H1 (cell line): ENCODE data around the gene CKAP4. TPM values are rescaled to one million over a fixed set of nuclear protein-coding genes. Genes with fewer than 3 reads are reported as not detected.

Experiments used
- CTCF ChIA-PET: fragments of 300-600 bp; sonication (Branson Sonifier 250); formaldehyde crosslinking; loops from one replicate; lab custom pipeline; 2021; ENCODE audit not compliant: partially characterized antibody; lab: Charles Lee
- POLR2A ChIA-PET: fragments of 300-600 bp; sonication (Branson Sonifier 250); formaldehyde crosslinking; loops from one replicate; lab custom pipeline; 2021; ENCODE audit warnings: inconsistent platforms; ENCODE audit not compliant: partially characterized antibody; lab: Charles Lee
- DNase-seq, 2 experiments: peaks; one replicate each; pipeline versions ENCODE4 v3.0.0 to v3.0.0-alpha.2; 2010 to 2022; ENCODE audit warnings: low spot score in 2 of 2, low read depth in 1 of 2, mixed read lengths in 1 of 2
- FAIRE-seq: peaks from 2 replicates; lab custom pipeline; 2011; peaks lifted over from hg19 to GRCh38; lab: Jason Lieb, UNC
- H2AFZ ChIP-seq: 2 replicates; pipeline ENCODE4 v1.8.1; 2012; ENCODE audit warnings: low read length, inconsistent platforms
- H2AK5ac ChIP-seq: 2 replicates; pipeline ENCODE4 v1.6.1; 2013; ENCODE audit warnings: low read depth, low read length
- H2BK120ac ChIP-seq: replicated peaks from 2 replicates; pipeline ENCODE3; 2013; ENCODE audit warnings: low read depth, low read length, inconsistent platforms
- H2BK12ac ChIP-seq: 2 replicates; pipeline ENCODE4 v1.6.1; 2013; ENCODE audit warnings: low read depth, low read length
- H2BK15ac ChIP-seq: 2 replicates; pipeline ENCODE4 v1.6.1; 2013; ENCODE audit warnings: low read length
- H2BK20ac ChIP-seq: 2 replicates; pipeline ENCODE4 v1.6.1; 2013; ENCODE audit warnings: low read length
- H2BK5ac ChIP-seq: 2 replicates; pipeline ENCODE4 v1.6.1; 2013; ENCODE audit warnings: low read depth, low read length
- H3K14ac ChIP-seq: 2 replicates; pipeline ENCODE4 v1.6.1; 2013; ENCODE audit warnings: inconsistent platforms; ENCODE audit not compliant: insufficient read length
- H3K18ac ChIP-seq: 2 replicates; pipeline ENCODE4 v1.6.1; 2013; ENCODE audit warnings: low read length; ENCODE audit errors: extremely low read depth
- H3K23ac ChIP-seq: 2 replicates; pipeline ENCODE4 v1.6.1; 2013; ENCODE audit warnings: inconsistent platforms; ENCODE audit not compliant: insufficient read length
- H3K23me2 ChIP-seq: 2 replicates; pipeline ENCODE4 v1.6.1; 2013; ENCODE audit warnings: low read depth, low read length
- H3K27ac ChIP-seq: 2 replicates; pipeline ENCODE4 v1.6.1; 2011; ENCODE audit warnings: low read depth, low read length, inconsistent platforms
- H3K27me3 ChIP-seq, 4 experiments: replicated peaks in 1 of 4; 1 replicate in 1 of 4; 2 replicates in 3 of 4; pipeline versions ENCODE4 v1.6.1 to v1.8.1; 2011 to 2013; ENCODE audit warnings: low read length in 3 of 4, mild to moderate bottlenecking in 3 of 4, inconsistent platforms in 2 of 4, mixed read lengths in 2 of 4, moderate library complexity in 1 of 4; ENCODE audit not compliant: control insufficient read depth in 3 of 4, insufficient read depth in 3 of 4; ENCODE audit errors: extremely low read depth in 1 of 4
- H3K36me3 ChIP-seq, 4 experiments: 2 replicates each; pipeline versions ENCODE4 v1.6.1 to v1.8.1; 2011 to 2013; ENCODE audit warnings: mild to moderate bottlenecking in 4 of 4, low read length in 3 of 4, moderate library complexity in 2 of 4, control low read depth in 1 of 4, inconsistent platforms in 1 of 4; ENCODE audit not compliant: insufficient read depth in 4 of 4, control insufficient read depth in 2 of 4
- H3K4ac ChIP-seq: replicated peaks from 2 replicates; pipeline ENCODE3; 2013; ENCODE audit warnings: low read length, low read depth, mixed read lengths, inconsistent platforms; ENCODE audit not compliant: insufficient read length
- H3K4me1 ChIP-seq, 4 experiments: replicated peaks in 1 of 4; 1 replicate in 1 of 4; 2 replicates in 3 of 4; pipeline versions ENCODE4 v1.6.1 to v1.8.1; 2011 to 2013; ENCODE audit warnings: low read length in 3 of 4, inconsistent platforms in 2 of 4, mixed read lengths in 1 of 4; ENCODE audit not compliant: insufficient read depth in 4 of 4, control insufficient read depth in 3 of 4
- H3K4me2 ChIP-seq, 2 experiments: 2 replicates each; pipeline versions ENCODE4 v1.6.1 to v1.8.1; 2011 to 2013; ENCODE audit warnings: low read depth in 2 of 2, low read length in 2 of 2, control low read depth in 1 of 2, inconsistent platforms in 1 of 2, mild to moderate bottlenecking in 1 of 2; ENCODE audit not compliant: insufficient read depth in 1 of 2
- H3K4me3 ChIP-seq, 4 experiments: fragments of 200-600, 300-600 bp in 1 of 4; sonication (generic), shearing (Covaris generic), sonication (Bioruptor Twin) in 1 of 4; 2 replicates each; pipeline versions ENCODE4 v1.5.1 to v1.8.1; 2011 to 2016; ENCODE audit warnings: low read length in 4 of 4, low read depth in 3 of 4, control low read depth in 2 of 4, inconsistent platforms in 2 of 4, mild to moderate bottlenecking in 2 of 4, mixed read lengths in 1 of 4, moderate library complexity in 1 of 4; ENCODE audit not compliant: insufficient read depth in 2 of 4; ENCODE audit errors: extremely low read depth in 1 of 4
- H3K56ac ChIP-seq: replicated peaks from 2 replicates; pipeline ENCODE3; 2013; ENCODE audit warnings: low read depth, mild to moderate bottlenecking, mixed read lengths, low read length, inconsistent platforms; ENCODE audit not compliant: insufficient read length
- H3K79me1 ChIP-seq: 2 replicates; pipeline ENCODE4 v1.6.1; 2013; ENCODE audit warnings: low read depth, low read length, control low read depth
- H3K79me2 ChIP-seq, 2 experiments: 2 replicates each; pipeline versions ENCODE4 v1.6.1 to v1.8.1; 2012 to 2013; ENCODE audit warnings: low read length in 2 of 2, mild to moderate bottlenecking in 2 of 2, inconsistent platforms in 1 of 2; ENCODE audit not compliant: insufficient read depth in 2 of 2, control insufficient read depth in 1 of 2
- H3K9ac ChIP-seq, 4 experiments: replicated peaks in 1 of 4; 1 replicate in 1 of 4; 2 replicates in 3 of 4; pipeline versions ENCODE4 v1.6.1 to v1.8.1; 2011 to 2013; ENCODE audit warnings: low read depth in 3 of 4, low read length in 3 of 4, control low read depth in 2 of 4, mild to moderate bottlenecking in 2 of 4, moderate library complexity in 2 of 4, inconsistent platforms in 1 of 4; ENCODE audit errors: extremely low read depth in 1 of 4
- H3K9me3 ChIP-seq, 2 experiments: 2 replicates each; pipeline versions ENCODE4 v1.6.1 to v1.8.1; 2012 to 2013; ENCODE audit warnings: mild to moderate bottlenecking in 2 of 2, moderate library complexity in 2 of 2, control low read depth in 1 of 2, inconsistent platforms in 1 of 2, low read depth in 1 of 2, low read length in 1 of 2, mixed read lengths in 1 of 2; ENCODE audit not compliant: insufficient read depth in 2 of 2
- H4K20me1 ChIP-seq, 2 experiments: replicated peaks in 1 of 2; 2 replicates each; pipeline versions ENCODE3 to v1.8.1; 2011 to 2013; ENCODE audit warnings: inconsistent platforms in 2 of 2, low read length in 2 of 2, mild to moderate bottlenecking in 1 of 2; ENCODE audit not compliant: insufficient read depth in 2 of 2, control insufficient read depth in 1 of 2
- H4K5ac ChIP-seq: 2 replicates; pipeline ENCODE4 v1.6.1; 2013; ENCODE audit warnings: low read length, low read depth, mixed read lengths, inconsistent platforms; ENCODE audit not compliant: insufficient read length
- H4K8ac ChIP-seq: 2 replicates; pipeline ENCODE4 v1.8.0; 2013; ENCODE audit warnings: mild to moderate bottlenecking, moderate library complexity, low read length, inconsistent platforms; ENCODE audit not compliant: insufficient read depth; ENCODE audit errors: extremely low read depth
- H4K91ac ChIP-seq: replicated peaks from 2 replicates; pipeline ENCODE3; 2013; ENCODE audit warnings: low read length, mixed read lengths, inconsistent platforms; ENCODE audit not compliant: insufficient read length
- CEBPB ChIP-seq: IDR thresholded peaks from 2 replicates; pipeline ENCODE4 v1.6.1; 2012; ENCODE audit warnings: low read depth, low read length
- CTBP2 ChIP-seq: IDR thresholded peaks from 2 replicates; pipeline ENCODE4 v1.7.0; 2011; ENCODE audit warnings: borderline replicate concordance, mild to moderate bottlenecking, moderate library complexity, mixed read lengths, low read length; ENCODE audit not compliant: insufficient read depth, insufficient read length
- KDM4A ChIP-seq: IDR thresholded peaks from one replicate; pipeline ENCODE4 v1.7.1; 2012; ENCODE audit warnings: low read depth, mild to moderate bottlenecking, moderate library complexity, low read length, inconsistent platforms; ENCODE audit not compliant: severe bottlenecking
- POLR2A ChIP-seq, 2 experiments: IDR thresholded peaks; 1 replicate in 1 of 2; 2 replicates in 1 of 2; pipeline ENCODE4 v1.6.1; 2011; ENCODE audit warnings: low read depth in 2 of 2, low read length in 2 of 2, mild to moderate bottlenecking in 2 of 2; ENCODE audit errors: control extremely low read depth in 1 of 2
- POU5F1 ChIP-seq: IDR thresholded peaks from 2 replicates; pipeline ENCODE4 v1.6.1; 2011; ENCODE audit warnings: low read depth, mild to moderate bottlenecking, low read length, moderate library complexity
- RAD21 ChIP-seq, 2 experiments: IDR thresholded peaks in 1 of 2; conservative IDR thresholded peaks in 1 of 2; 2 replicates each; pipeline ENCODE4 v1.6.1; 2011; ENCODE audit warnings: low read depth in 2 of 2, low read length in 2 of 2, improper control_type of control experiment in 1 of 2, inconsistent platforms in 1 of 2, mild to moderate bottlenecking in 1 of 2, moderate library complexity in 1 of 2
- RXRA ChIP-seq: IDR thresholded peaks from 2 replicates; pipeline ENCODE4 v1.6.1; 2011; ENCODE audit warnings: low read depth, mild to moderate bottlenecking, low read length, moderate library complexity; ENCODE audit not compliant: insufficient read depth
- SRF ChIP-seq: IDR thresholded peaks from 2 replicates; pipeline ENCODE4 v1.6.1; 2011; ENCODE audit warnings: mild to moderate bottlenecking, low read depth, low read length, moderate library complexity
- polyA plus RNA-seq, 7 experiments: library from polyadenylated mRNA; depleted of rRNA in 3 of 7; stranded (reverse) in 5 of 7; unstranded in 2 of 7; fragments of >200 nt in 5 of 7; fragments of 200-250 nt in 2 of 7; gene quantifications; 1 replicate in 5 of 7; 2 replicates in 1 of 7; 4 replicates in 1 of 7; pipeline versions ENCODE4 v1.2.1 to v1.2.3, GENCODE V29; 2011 to 2013; ENCODE audit warnings: missing spikeins in 2 of 7, mixed read lengths in 2 of 7
- total RNA-seq: library from RNA; stranded (reverse); fragmentation: NEBNext Ultra II Directional; extraction: Animal tissue kit (Norgen Biotek cat#: 25700); gene quantifications from 2 replicates; pipeline ENCODE4 v1.2.1, GENCODE V29; 2021

CKAP4 gene
- total and polyA plus RNA-seq, 2 of the 8 experiments (the other 6 are each of a cell fraction or from before 2014, with no cell fraction given), result 35.8 to 80.7 TPM

DNA sequence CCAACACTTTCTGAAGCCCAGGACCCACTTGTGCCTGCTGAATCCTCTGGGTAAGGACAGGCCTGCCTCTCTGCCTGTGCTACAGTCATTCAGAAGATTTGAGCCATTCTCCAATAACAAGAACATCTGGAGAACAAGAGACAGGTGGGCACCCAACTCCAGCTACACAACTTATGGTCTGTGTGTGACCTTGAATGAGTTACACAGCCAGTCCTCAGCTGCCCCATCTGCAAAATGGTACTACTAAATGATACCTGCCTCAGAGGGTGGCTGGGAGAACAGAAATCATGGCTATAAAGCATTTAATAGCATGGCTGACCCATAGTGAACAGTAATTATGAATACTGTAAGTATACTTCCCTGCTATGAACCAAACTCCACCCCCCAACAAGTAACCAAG is 4.2 kb downstream of the CKAP4 start:
- H3K14ac ChIP-seq, result no peak overlapping the region
- ChIA-PET CTCF (interaction anchor here (2.0 to 3.3 kb wide), 2 partner anchors 17 to 40 kb away, joined by 6 to 14 read pairs; no protein-coding TSS in a partner anchor), POLR2A (interaction anchor here (0.9 kb wide), 1 partner anchor 11 kb away, joined by 3 read pairs; no protein-coding TSS in a partner anchor)
- no peak overlapping the region for H3K4me3 ChIP-seq
- no peaks in the 10 kb centered on the region for H3K9me3 ChIP-seq
- H2BK5ac ChIP-seq, result no peak overlapping the region
- no peak overlapping the region for H3K27ac ChIP-seq
- H3K4me2 ChIP-seq, result no peak overlapping the region
- DNase-seq (no peak), FAIRE-seq (no peak)
- no peak overlapping the region for H2BK12ac ChIP-seq
- peaks cover 0 to 4% (median 2%) of the 10 kb centered on the region in 4 experiments; a peak in 1 of 7 replicates for H3K4me1 ChIP-seq
- H3K4ac ChIP-seq, result no peak overlapping the region
- H2AK5ac ChIP-seq, result no peak overlapping the region
- H3K79me2 ChIP-seq, result peaks cover 0 to 26% of the 10 kb centered on the region in 2 experiments; a peak in 2 of 4 replicates
- no peak overlapping the region for H4K8ac ChIP-seq
- peaks cover 6 to 22% (median 19%) of the 10 kb centered on the region in 4 experiments; a peak in 7 of 8 replicates for H3K36me3 ChIP-seq
- no peaks in the 10 kb centered on the region for H3K27me3 ChIP-seq
- peaks cover 10% of the 10 kb centered on the region for H3K23me2 ChIP-seq
- no peak overlapping the region for H2BK20ac ChIP-seq
- peaks cover 5 to 16% of the 10 kb centered on the region in 2 experiments for H4K20me1 ChIP-seq
- H2AFZ ChIP-seq, result no peak overlapping the region
- no peak overlapping the region for H3K23ac ChIP-seq
- H3K18ac ChIP-seq, result no peak overlapping the region
- no peak overlapping the region for H2BK15ac ChIP-seq
- no peak overlapping the region for H3K9ac ChIP-seq
- H3K56ac ChIP-seq, result no peak overlapping the region
- H4K5ac ChIP-seq, result no peak overlapping the region
- H2BK120ac ChIP-seq, result no peak overlapping the region
- no peak overlapping the region for H4K91ac ChIP-seq
- H3K79me1 ChIP-seq, result peaks cover 8% of the 10 kb centered on the region; the same call in 1 of the 2 replicates
- TF ChIP-seq RXRA (no peak), KDM4A (no peak), RAD21 (IDR thresholded peaks at IDR 0.05 in 1 of 2, conservative IDR thresholded peaks at IDR 0.05 in 1 of 2; ENCODE audit: low read depth in 2 of 2, low read length in 2 of 2) (no peak), POU5F1 (no peak), CEBPB (no peak), CTBP2 (no peak), POLR2A (IDR thresholded peaks at IDR 0.05; ENCODE audit: control extremely low read depth in 1 of 2, low read depth in 2 of 2, low read length in 2 of 2) (no peak), SRF (no peak)
